Smooth muscle cell (in vitro differentiated cells): ENCODE measurements around the gene GALNT2. TPM values are rescaled to one million over a fixed set of nuclear protein-coding genes. Genes with fewer than 3 reads are reported as not detected.

Source experiments
- DNase-seq: peaks from one replicate; lab custom pipeline; 2025; ENCODE audit not compliant: unreplicated experiment; lab: John Stamatoyannopoulos, UW
- H2AFZ ChIP-seq: fragments of 200-600 bp; sonication (generic); 2 replicates; pipeline ENCODE4 v1.6.0; 2016; ENCODE audit warnings: antibody characterized with exemption, low read depth, mild to moderate bottlenecking
- H3F3A ChIP-seq: fragments of 200-600 bp; sonication (generic); 2 replicates; pipeline ENCODE4 v1.6.0; 2017; ENCODE audit warnings: antibody characterized with exemption, low read depth
- H3K27ac ChIP-seq: fragments of 200-600 bp; sonication (generic); 2 replicates; pipeline ENCODE4 v1.5.1; 2016; ENCODE audit warnings: low read depth, mild to moderate bottlenecking
- H3K27me3 ChIP-seq: fragments of 200-600 bp; sonication (generic); 2 replicates; pipeline ENCODE4 v1.6.1; 2016; ENCODE audit warnings: low read depth, mild to moderate bottlenecking
- H3K36me3 ChIP-seq: fragments of 200-600 bp; sonication (generic); 2 replicates; pipeline ENCODE4 v1.5.1; 2016; ENCODE audit warnings: low read depth
- H3K4me1 ChIP-seq: fragments of 200-600 bp; sonication (generic); 2 replicates; pipeline ENCODE4 v1.5.1; 2016; ENCODE audit warnings: low read depth
- H3K4me2 ChIP-seq: fragments of 200-600 bp; sonication (generic); 2 replicates; pipeline ENCODE4 v1.6.0; 2016; ENCODE audit warnings: mild to moderate bottlenecking
- H3K4me3 ChIP-seq: fragments of 200-600 bp; sonication (generic); 2 replicates; pipeline ENCODE4 v1.5.1; 2016; ENCODE audit warnings: mild to moderate bottlenecking
- H3K79me2 ChIP-seq: fragments of 200-600 bp; sonication (generic); 2 replicates; pipeline ENCODE4 v1.6.0; 2016; ENCODE audit warnings: low read depth, mild to moderate bottlenecking
- H3K9ac ChIP-seq: fragments of 200-600 bp; sonication (generic); 2 replicates; pipeline ENCODE4 v1.6.0; 2016; ENCODE audit warnings: low read depth
- H3K9me3 ChIP-seq: fragments of 200-600 bp; sonication (generic); replicated peaks from 2 replicates; pipeline ENCODE4 v1.5.1; 2016; ENCODE audit warnings: low read depth
- H4K20me1 ChIP-seq: fragments of 200-600 bp; sonication (generic); 2 replicates; pipeline ENCODE4 v1.6.0; 2016; ENCODE audit warnings: low read depth
- WGBS: methylation state at CpG from one replicate; pipeline ENCODE4 v1.1.7; 2016; ENCODE audit warnings: low lambda C conversion rate; 5-methylcytosine and 5-hydroxymethylcytosine counted together
- polyA plus RNA-seq: library from polyadenylated mRNA; unstranded; fragments of >200 nt; fragmentation: Nextera tagmentation; extraction: Ambion mirVana; gene quantifications from 2 replicates; pipeline ENCODE4 v1.2.1, GENCODE V29; 2016
- total RNA-seq: library from RNA; depleted of rRNA; stranded (reverse); fragments of >200 nt; gene quantifications from 2 replicates; pipeline ENCODE4 v1.2.3, GENCODE V29; 2014
- TF ChIP-seq, protein P1 (sequence below): fragments of 200-600 bp; sonication (generic); IDR thresholded peaks from 2 replicates; pipeline ENCODE4 v1.5.1; 2017; ENCODE audit warnings: borderline replicate concordance, mild to moderate bottlenecking, antibody characterized with exemption; ENCODE audit not compliant: insufficient read depth, poor library complexity, severe bottlenecking

The GALNT2 gene
- total and polyA plus RNA-seq, 2 experiments from 2014 or later, result 76.4 to 152 TPM

DNA sequence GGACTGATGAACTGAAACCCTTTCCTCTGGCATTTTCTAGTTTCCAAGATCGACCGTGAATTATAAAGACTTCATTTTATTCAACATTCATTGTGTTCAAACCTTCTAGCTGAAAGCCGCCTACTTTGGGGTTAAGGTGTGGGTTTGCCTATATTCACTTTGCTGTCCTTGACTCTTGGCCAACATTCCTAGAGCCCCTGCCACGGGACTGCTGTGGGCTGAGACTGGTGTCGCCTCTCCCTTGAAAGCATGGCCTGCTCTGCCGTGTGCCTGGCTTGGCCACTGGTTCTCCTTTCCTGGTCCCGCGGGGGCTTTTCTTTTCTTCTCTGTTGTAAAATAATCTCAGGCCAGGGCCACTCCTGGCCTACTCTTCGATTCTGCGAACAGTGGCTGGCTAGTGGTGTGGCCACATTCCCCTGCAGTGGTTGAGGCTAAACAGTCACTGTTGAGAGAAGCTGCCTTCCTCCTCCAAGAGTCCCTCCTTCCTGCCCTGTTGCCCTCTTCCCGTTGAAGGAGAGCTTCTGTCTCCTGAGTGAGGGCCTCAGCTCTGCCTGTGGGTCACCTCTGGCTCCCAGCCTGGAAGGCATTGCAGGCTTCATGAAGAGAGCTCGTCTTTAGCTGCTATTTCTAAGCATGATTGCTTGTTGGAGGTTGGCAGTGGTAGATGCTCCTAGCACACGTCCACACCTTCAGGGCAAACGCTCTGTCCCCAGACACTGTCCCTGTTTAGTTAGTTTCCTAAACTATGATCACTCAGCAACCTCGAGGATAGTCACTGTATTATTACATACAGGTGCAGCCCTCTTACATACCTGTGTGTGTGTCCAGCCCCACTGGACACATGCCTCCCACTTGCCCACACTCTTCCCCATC, 80.5 kb downstream of the GALNT2 start:
- H3K36me3 ChIP-seq, result no peaks in the 10 kb centered on the region
- no peak overlapping the region for H2AFZ ChIP-seq
- H3K4me3 ChIP-seq, result no peak overlapping the region
- no peaks in the 10 kb centered on the region for H3K27me3 ChIP-seq
- no peak overlapping the region for H3K27ac ChIP-seq
- TF ChIP-seq, protein P1, sequence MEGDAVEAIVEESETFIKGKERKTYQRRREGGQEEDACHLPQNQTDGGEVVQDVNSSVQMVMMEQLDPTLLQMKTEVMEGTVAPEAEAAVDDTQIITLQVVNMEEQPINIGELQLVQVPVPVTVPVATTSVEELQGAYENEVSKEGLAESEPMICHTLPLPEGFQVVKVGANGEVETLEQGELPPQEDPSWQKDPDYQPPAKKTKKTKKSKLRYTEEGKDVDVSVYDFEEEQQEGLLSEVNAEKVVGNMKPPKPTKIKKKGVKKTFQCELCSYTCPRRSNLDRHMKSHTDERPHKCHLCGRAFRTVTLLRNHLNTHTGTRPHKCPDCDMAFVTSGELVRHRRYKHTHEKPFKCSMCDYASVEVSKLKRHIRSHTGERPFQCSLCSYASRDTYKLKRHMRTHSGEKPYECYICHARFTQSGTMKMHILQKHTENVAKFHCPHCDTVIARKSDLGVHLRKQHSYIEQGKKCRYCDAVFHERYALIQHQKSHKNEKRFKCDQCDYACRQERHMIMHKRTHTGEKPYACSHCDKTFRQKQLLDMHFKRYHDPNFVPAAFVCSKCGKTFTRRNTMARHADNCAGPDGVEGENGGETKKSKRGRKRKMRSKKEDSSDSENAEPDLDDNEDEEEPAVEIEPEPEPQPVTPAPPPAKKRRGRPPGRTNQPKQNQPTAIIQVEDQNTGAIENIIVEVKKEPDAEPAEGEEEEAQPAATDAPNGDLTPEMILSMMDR, result no peak
- H3K9me3 ChIP-seq, result no peaks in the 10 kb centered on the region
- 87% methylated on average over 15 of the region's 15 CpGs for WGBS
- no peaks in the 10 kb centered on the region for H3F3A ChIP-seq
- no peak overlapping the region for H3K4me2 ChIP-seq
- H3K4me1 ChIP-seq, result peaks cover 18% of the 10 kb centered on the region
- H4K20me1 ChIP-seq, result peaks cover 95% of the 10 kb centered on the region
- no peak for DNase-seq
- peaks cover 85% of the 10 kb centered on the region for H3K79me2 ChIP-seq
- no peak overlapping the region for H3K9ac ChIP-seq

DNA sequence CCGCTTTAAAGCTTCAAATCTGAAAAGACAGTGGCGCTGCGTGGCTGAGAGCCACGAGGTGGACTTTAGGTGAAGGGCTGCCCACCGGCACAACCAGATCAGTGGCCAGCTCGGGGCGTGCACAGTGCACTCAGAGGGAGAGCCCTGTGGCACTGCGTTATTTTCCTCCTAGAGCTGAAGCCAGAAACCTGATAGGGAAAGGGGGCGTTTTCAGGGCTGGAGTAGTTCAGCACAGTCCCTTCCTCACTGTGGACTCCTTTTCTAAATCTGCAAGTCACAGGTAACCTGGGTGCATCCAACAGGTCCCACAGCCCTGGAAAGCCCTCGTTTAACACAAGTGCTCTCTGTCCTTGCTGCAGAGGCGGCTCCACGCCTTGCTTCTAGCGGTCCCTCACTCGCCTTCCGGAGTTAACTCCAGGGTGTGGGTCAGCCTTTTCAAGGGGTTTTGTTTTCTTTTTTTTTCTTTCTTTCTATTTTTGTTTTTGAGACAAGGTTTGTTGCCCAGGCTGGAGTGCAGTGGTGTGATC, 81.2 kb downstream of the GALNT2 start:
- H4K20me1 ChIP-seq, result peaks cover 92% of the 10 kb centered on the region
- 93% methylated on average over 15 of the region's 15 CpGs for WGBS
- TF ChIP-seq, protein P1, result no peak
- H3K79me2 ChIP-seq, result peaks cover 91% of the 10 kb centered on the region
- H3K9ac ChIP-seq, result no peak overlapping the region
- no peak overlapping the region for H3K27ac ChIP-seq
- H3F3A ChIP-seq, result no peaks in the 10 kb centered on the region
- H3K27me3 ChIP-seq, result no peaks in the 10 kb centered on the region
- H3K4me3 ChIP-seq, result no peak overlapping the region
- no peaks in the 10 kb centered on the region for H3K36me3 ChIP-seq
- no peak for DNase-seq
- H3K4me1 ChIP-seq, result peaks cover 25% of the 10 kb centered on the region
- H2AFZ ChIP-seq, result no peak overlapping the region
- H3K9me3 ChIP-seq, result no peaks in the 10 kb centered on the region
- no peak overlapping the region for H3K4me2 ChIP-seq

DNA sequence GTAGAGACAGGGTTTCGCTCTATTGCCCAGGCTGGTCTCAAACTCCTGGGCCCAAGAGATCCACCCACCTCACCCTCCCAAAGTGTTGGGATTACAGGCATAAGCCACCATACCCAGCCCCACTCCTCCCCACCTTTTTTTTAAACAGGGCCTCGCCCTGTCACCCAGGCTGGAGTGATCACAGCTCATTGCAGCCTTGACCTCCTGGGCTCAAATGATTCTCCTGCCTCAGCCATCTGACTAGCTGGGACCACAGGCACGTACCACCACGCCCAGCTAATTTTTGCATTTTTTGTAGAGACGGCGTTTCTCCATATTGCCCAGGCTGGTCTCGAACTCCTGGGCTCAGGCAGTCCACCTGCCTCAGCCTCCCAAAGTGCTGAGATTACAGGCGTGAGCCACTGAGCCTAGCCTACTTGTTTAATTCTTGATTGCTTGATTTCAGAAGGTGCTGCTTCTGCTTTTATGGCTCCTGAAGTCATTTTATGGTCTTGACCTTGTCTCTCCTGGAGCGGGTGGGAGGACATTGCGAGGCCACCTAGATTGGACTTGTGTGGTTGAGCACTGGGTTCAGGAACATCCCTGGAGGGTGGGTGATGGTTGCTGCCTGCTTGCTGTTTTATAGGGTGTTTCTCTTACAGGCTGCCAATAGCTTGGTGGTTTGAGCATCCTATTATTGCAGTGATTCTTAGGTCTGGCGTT, 81.9 kb downstream of the GALNT2 start:
- Histone ChIP-seq H3K27me3 (no peaks in the 10 kb centered on the region), H3K9ac (no peak overlapping the region), H3K4me3 (no peak overlapping the region), H3K79me2 (peaks cover 93% of the 10 kb centered on the region), H3K4me1 (peaks cover 32% of the 10 kb centered on the region), H2AFZ (no peak overlapping the region), H4K20me1 (peaks cover 91% of the 10 kb centered on the region), H3K4me2 (no peak overlapping the region), H3K36me3 (no peaks in the 10 kb centered on the region), H3F3A (no peaks in the 10 kb centered on the region), H3K27ac (no peak overlapping the region), H3K9me3 (no peaks in the 10 kb centered on the region)
- 87% methylated on average over 11 of the region's 11 CpGs for WGBS
- TF ChIP-seq, protein P1, result no peak
- DNase-seq, result no peak
